HepG2 (cell line): ENCODE results near the gene ARF4. TPM values are rescaled to one million over a fixed set of nuclear protein-coding genes. Genes with fewer than 3 reads are reported as not detected.

Experiments
- ARNTL ChIP-seq: sonication (generic); formaldehyde crosslinking; IDR thresholded peaks from 2 replicates; pipeline ENCODE4 v1.4.0; 2020; ENCODE audit warnings: mild to moderate bottlenecking, missing genetic modification reagents
- ATF5 ChIP-seq: sonication (generic); formaldehyde crosslinking; IDR thresholded peaks from 2 replicates; pipeline ENCODE4 v1.4.0; 2020; ENCODE audit warnings: mild to moderate bottlenecking, low read depth, missing genetic modification reagents
- CENPBD1 ChIP-seq: sonication (generic); formaldehyde crosslinking; IDR thresholded peaks from 2 replicates; pipeline ENCODE4 v1.8.0; 2022; ENCODE audit warnings: missing genetic modification reagents, low read depth, mild to moderate bottlenecking, borderline replicate concordance
- FOXK1 ChIP-seq: sonication (generic); formaldehyde crosslinking; IDR thresholded peaks from 2 replicates; pipeline ENCODE4 v1.4.0; 2020; ENCODE audit warnings: low read depth, missing genetic modification reagents, borderline replicate concordance
- GFI1 ChIP-seq: sonication (generic); formaldehyde crosslinking; IDR thresholded peaks from 2 replicates; pipeline ENCODE4 v1.5.0; 2020; ENCODE audit warnings: missing genetic modification reagents, mild to moderate bottlenecking, borderline replicate concordance
- HNRNPLL ChIP-seq: fragments of 200-400 bp; formaldehyde crosslinking; IDR thresholded peaks from 2 replicates; pipeline ENCODE4 v1.6.1; 2017; ENCODE audit warnings: mild to moderate bottlenecking, low read depth, low read length; ENCODE audit not compliant: poor library complexity, severe bottlenecking
- ISX ChIP-seq: sonication (generic); formaldehyde crosslinking; conservative IDR thresholded peaks from 2 replicates; pipeline ENCODE4 v1.5.0; 2020; ENCODE audit warnings: missing genetic modification reagents
- KIAA2018 ChIP-seq: sonication (generic); formaldehyde crosslinking; IDR thresholded peaks from 2 replicates; pipeline ENCODE4 v1.5.0; 2020; ENCODE audit warnings: mild to moderate bottlenecking, missing genetic modification reagents, borderline replicate concordance
- MLXIP ChIP-seq: sonication (generic); formaldehyde crosslinking; IDR thresholded peaks from 2 replicates; pipeline ENCODE4 v1.9.0; 2021; ENCODE audit warnings: missing genetic modification reagents, borderline replicate concordance
- MXD1 ChIP-seq: sonication (generic); formaldehyde crosslinking; IDR thresholded peaks from 2 replicates; pipeline ENCODE4 v1.4.0; 2020; ENCODE audit warnings: mild to moderate bottlenecking, missing genetic modification reagents
- PTBP1 ChIP-seq: fragments of 200-400 bp; formaldehyde crosslinking; IDR thresholded peaks from 2 replicates; pipeline ENCODE4 v1.6.1; 2018; ENCODE audit warnings: low read length, low read depth; ENCODE audit not compliant: poor library complexity, severe bottlenecking
- SRSF1 ChIP-seq: fragments of 200-400 bp; formaldehyde crosslinking; optimal IDR thresholded peaks from 2 replicates; pipeline ENCODE3; 2017; ENCODE audit warnings: mild to moderate bottlenecking, low read depth, low read length, moderate library complexity
- ZNF549 ChIP-seq: sonication (generic); formaldehyde crosslinking; IDR thresholded peaks from 2 replicates; pipeline ENCODE4 v1.5.0; 2020; ENCODE audit warnings: missing genetic modification reagents
- ZNF589 ChIP-seq: sonication (generic); formaldehyde crosslinking; conservative IDR thresholded peaks from 2 replicates; pipeline ENCODE4 v1.8.0; 2022; ENCODE audit warnings: mild to moderate bottlenecking, moderate library complexity, missing genetic modification reagents
- ZNF788 ChIP-seq: sonication (generic); formaldehyde crosslinking; IDR thresholded peaks from 2 replicates; pipeline ENCODE4 v1.5.0; 2020; ENCODE audit warnings: mild to moderate bottlenecking, missing genetic modification reagents, borderline replicate concordance
- ZSCAN31 ChIP-seq: sonication (generic); formaldehyde crosslinking; IDR thresholded peaks from 2 replicates; pipeline ENCODE4 v1.5.0; 2020; ENCODE audit warnings: low read depth, mild to moderate bottlenecking, missing genetic modification reagents
- polyA plus RNA-seq, 8 experiments: library from polyadenylated mRNA; depleted of rRNA in 3 of 8; stranded (reverse) in 7 of 8; unstranded in 1 of 8; fragments of >200 nt; fragmentation: Illumina TruSeq in 4 of 8; extraction: Trizol in 4 of 8; gene quantifications; 2 replicates each; pipeline versions ENCODE4 v1.2.1 to v1.2.3, GENCODE V29; 2011 to 2016; ENCODE audit warnings: low read depth in 4 of 8, missing spikeins in 1 of 8, mixed read lengths in 1 of 8; ENCODE audit not compliant: insufficient read depth in 1 of 8
- total RNA-seq, 5 experiments: library from RNA; depleted of rRNA; stranded (reverse); fragments of >200 nt; fragmentation: Illumina TruSeq; extraction: Trizol; gene quantifications; 2 replicates each; pipeline ENCODE4 v1.2.3, GENCODE V29; 2016; ENCODE audit warnings: low read depth in 1 of 5

The ARF4 gene
- total and polyA plus RNA-seq, 2 of the 13 experiments (the other 11 are each of a cell fraction or from before 2014, with no cell fraction given): 184 to 250 TPM

- TF ChIP-seq MLXIP (CRISPR knock-in tag): no peak
- no peak; the same call in 1 of the 2 replicates for TF ChIP-seq ZNF788
- no peak; the same call in 1 of the 2 replicates for TF ChIP-seq ZSCAN31 (CRISPR knock-in tag)
- TF ChIP-seq KIAA2018 (CRISPR knock-in tag): no peak
- no peak for TF ChIP-seq ZNF549 (CRISPR knock-in tag)
- no peak for TF ChIP-seq FOXK1 (CRISPR knock-in tag)
- peak; percentile 10; the same call in 1 of the 2 replicates for TF ChIP-seq ATF5 (CRISPR knock-in tag)
- no peak for TF ChIP-seq ARNTL (CRISPR knock-in tag)
- no peak for TF ChIP-seq CENPBD1
- TF ChIP-seq PTBP1: no peak
- peak; percentile 81 for TF ChIP-seq MXD1 (CRISPR knock-in tag)
- no peak for TF ChIP-seq ZNF589 (CRISPR knock-in tag)
- TF ChIP-seq SRSF1: peak; percentile 40
- no peak for TF ChIP-seq ISX (CRISPR knock-in tag)
- peak; percentile 10 for TF ChIP-seq HNRNPLL
- no peak for TF ChIP-seq GFI1 (CRISPR knock-in tag)
Measured at GRCh38 chr3:57556459-57557084, 40.6 kb downstream of the ARF4 start (continued).
